PC-3 (cell line): ENCODE results near the gene PRKCQ. TPM values are rescaled to one million over a fixed set of nuclear protein-coding genes. Genes with fewer than 3 reads are reported as not detected.
"Not testable (repeated sequence)": the region's sequence is repeated elsewhere in the genome, so short reads cannot be mapped to it uniquely, and the experiment has no call there.

Experiments
- ATAC-seq: fragments of 200-7000 bp; cut with Tn5 transposase; 2 replicates; pipeline ENCODE4 v1.9.1; 2020; ENCODE audit warnings: mild to moderate bottlenecking, moderate library complexity
- BruUV-seq: library from RNA; stranded (reverse); fragments of 400-500 nt; replicated peaks from 2 replicates; lab custom pipeline; 2021; lab: Mats Ljungman, UMichigan
- CTCF ChIA-PET: fragments of 300-600 bp; sonication (Branson Sonifier 250); formaldehyde crosslinking; loops from one replicate; lab custom pipeline; 2022; ENCODE audit warnings: antibody characterized with exemption; lab: Charles Lee
- POLR2A ChIA-PET: fragments of 300-600 bp; sonication (Branson Sonifier 250); formaldehyde crosslinking; loops from one replicate; lab custom pipeline; 2022; ENCODE audit warnings: antibody characterized with exemption; ENCODE audit not compliant: unreplicated experiment; lab: Charles Lee
- DNase-seq: peaks from one replicate; pipeline ENCODE4 v3.0.0-alpha.2; 2015
- H2AFZ ChIP-seq: fragments of 300-600 bp; sonication (generic); 2 replicates; pipeline ENCODE4 v1.6.0; 2016; ENCODE audit warnings: antibody characterized with exemption, low read length
- H3F3A ChIP-seq: fragments of 300-600 bp; sonication (generic); one replicate; pipeline ENCODE4 v1.6.0; 2017; ENCODE audit warnings: antibody characterized with exemption, low read length, control low read depth, mild to moderate bottlenecking; ENCODE audit not compliant: unreplicated experiment
- H3K27ac ChIP-seq: fragments of 300-600 bp; sonication (generic); 2 replicates; pipeline ENCODE4 v1.5.1; 2016; ENCODE audit warnings: mild to moderate bottlenecking, low read length
- H3K27me3 ChIP-seq: fragments of 300-600 bp; sonication (generic); 2 replicates; pipeline ENCODE4 v1.6.1; 2016; ENCODE audit warnings: low read length, mixed read lengths
- H3K36me3 ChIP-seq: fragments of 300-600 bp; sonication (generic); 2 replicates; pipeline ENCODE4 v1.6.1; 2016; ENCODE audit warnings: low read depth, mixed run types, low read length, mixed read lengths
- H3K4me1 ChIP-seq: fragments of 300-600 bp; sonication (generic); 2 replicates; pipeline ENCODE4 v1.5.1; 2016; ENCODE audit warnings: low read length; ENCODE audit not compliant: insufficient read depth
- H3K4me2 ChIP-seq: fragments of 300-600 bp; sonication (generic); 2 replicates; pipeline ENCODE4 v1.6.0; 2016; ENCODE audit warnings: low read length
- H3K4me3 ChIP-seq: fragments of 300-600 bp; sonication (generic); 2 replicates; pipeline ENCODE4 v1.5.1; 2016; ENCODE audit warnings: mild to moderate bottlenecking, low read length, mixed read lengths
- H3K79me2 ChIP-seq: fragments of 300-600 bp; sonication (generic); 2 replicates; pipeline ENCODE4 v1.6.1; 2017; ENCODE audit warnings: low read length, mixed read lengths
- H3K9ac ChIP-seq: fragments of 300-600 bp; sonication (generic); 2 replicates; pipeline ENCODE4 v1.6.0; 2016; ENCODE audit warnings: mild to moderate bottlenecking, low read length
- H3K9me2 ChIP-seq: fragments of 300-600 bp; sonication (generic); replicated peaks from 2 replicates; pipeline ENCODE4 v1.6.1; 2016; ENCODE audit warnings: mixed run types, low read length, mixed read lengths
- H3K9me3 ChIP-seq: fragments of 300-600 bp; sonication (generic); 2 replicates; pipeline ENCODE4 v1.6.1; 2016; ENCODE audit warnings: low read length, mixed read lengths
- H4K20me1 ChIP-seq: fragments of 300-600 bp; sonication (generic); 2 replicates; pipeline ENCODE4 v1.6.1; 2016; ENCODE audit warnings: low read length, mixed read lengths
- EZH2 ChIP-seq: fragments of 300-600 bp; sonication (generic); IDR thresholded peaks from one replicate; pipeline ENCODE4 v1.6.1; 2017; ENCODE audit warnings: antibody characterized with exemption, mild to moderate bottlenecking, low read length; ENCODE audit not compliant: unreplicated experiment
- EZH2phosphoT487 ChIP-seq: fragments of 300-600 bp; sonication (generic); IDR thresholded peaks from 2 replicates; pipeline ENCODE4 v1.6.1; 2018; ENCODE audit warnings: mild to moderate bottlenecking, antibody characterized with exemption, low read length, borderline replicate concordance
- intact Hi-C: fragments of 100-400 bp; cut with micrococcal nuclease; formaldehyde crosslinking; loops from 2 replicates; pipeline ENCODE4 v1.9.0; 2023
- total RNA-seq: library from RNA; depleted of rRNA; stranded (reverse); fragments of >200 nt; gene quantifications from 2 replicates; pipeline ENCODE4 v1.2.3, GENCODE V29; 2014
- TF ChIP-seq, protein P1 (sequence below): fragments of 300-600 bp; sonication (generic); conservative IDR thresholded peaks from 2 replicates; pipeline ENCODE4 v1.5.1; 2017; ENCODE audit warnings: antibody characterized with exemption, low read depth, mild to moderate bottlenecking, low read length

Gene PRKCQ
- total RNA-seq, 1 experiment from 2014 or later, result not detected

DNA sequence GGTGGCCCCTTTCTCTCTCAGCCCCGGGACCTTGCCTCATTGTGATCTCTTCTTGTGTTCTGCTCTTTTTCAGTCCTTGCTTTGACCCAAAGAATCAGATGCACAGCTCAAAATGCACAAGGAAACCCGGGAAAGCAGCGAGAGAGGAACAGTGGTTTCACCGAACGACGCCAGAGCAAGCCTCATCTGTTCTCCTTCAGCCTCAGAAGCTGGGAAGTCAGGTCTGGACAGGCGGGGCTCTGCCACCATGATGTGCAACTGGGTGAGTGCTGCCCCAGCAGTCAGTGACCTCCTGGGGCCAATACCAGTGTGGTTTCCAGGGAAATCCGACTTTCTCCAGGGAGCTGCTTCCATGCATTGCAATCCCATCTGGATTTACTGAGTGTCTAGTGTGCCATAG, 133.4 kb downstream of the PRKCQ start:
- intact Hi-C loops, result no loop called here
- POLR2A ChIA-PET, result interaction anchor here (0.7 kb wide), 1 partner anchor 829 kb away, joined by 9 read pairs; no protein-coding TSS in a partner anchor

DNA sequence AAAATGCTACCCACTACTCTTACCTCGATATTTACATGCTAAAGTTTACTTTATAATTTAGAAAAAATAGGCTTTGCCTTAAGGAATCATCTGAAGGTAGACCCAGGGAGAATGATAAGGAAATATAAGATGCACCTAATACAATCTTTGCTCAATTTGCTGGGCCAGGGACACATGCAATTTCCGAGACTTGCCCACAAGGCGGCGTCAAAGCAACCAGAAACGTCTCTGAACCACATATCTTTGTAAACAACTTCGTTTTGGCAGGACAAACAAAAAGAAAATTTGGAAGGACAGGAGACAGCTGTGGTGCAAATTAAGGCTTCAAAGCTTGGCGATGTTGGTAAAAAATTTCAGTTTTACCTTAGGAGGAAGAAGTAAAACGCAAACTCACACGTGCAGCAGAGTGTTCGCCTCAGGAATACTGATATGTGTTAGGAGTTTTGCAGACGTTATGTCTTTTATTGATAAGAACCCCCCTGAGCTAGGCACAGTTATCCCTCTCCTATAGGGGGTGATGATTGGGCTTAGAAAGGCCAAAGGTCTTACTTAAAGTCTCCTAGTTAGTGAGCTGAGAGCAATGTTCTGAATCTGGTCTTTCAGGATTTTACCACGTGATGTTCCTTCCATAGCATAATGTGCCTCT, 134.3 kb downstream of the PRKCQ start:
- Histone ChIP-seq H4K20me1 (no peaks in the 10 kb centered on the region), H3K9me2 (no peaks in the 10 kb centered on the region), H3K4me2 (0 out of 2 replicates have a peak overlapping the region, but pooled peaks have one; percentile 26), H3K36me3 (no peaks in the 10 kb centered on the region; the same call in 1 of the 2 replicates), H3K9me3 (no peaks in the 10 kb centered on the region), H3K27ac (no peak overlapping the region), H3K79me2 (no peaks in the 10 kb centered on the region), H3K4me3 (no peak overlapping the region), H2AFZ (0 out of 2 replicates have a peak overlapping the region, but pooled peaks have one; percentile 45), H3K27me3 (peaks cover 33% of the 10 kb centered on the region), H3K4me1 (no peaks in the 10 kb centered on the region), H3F3A (no peaks in the 10 kb centered on the region), H3K9ac (no peak overlapping the region)
- DNase-seq (peak; percentile 36), ATAC-seq (peak; percentile 49; the same call in 1 of the 2 replicates)
- CTCF ChIA-PET, result no interaction called here
- intact Hi-C loops, result no loop called here
- POLR2A ChIA-PET, result no interaction called here
- TF ChIP-seq EZH2phosphoT487, result no peak
- TF ChIP-seq, protein P1, sequence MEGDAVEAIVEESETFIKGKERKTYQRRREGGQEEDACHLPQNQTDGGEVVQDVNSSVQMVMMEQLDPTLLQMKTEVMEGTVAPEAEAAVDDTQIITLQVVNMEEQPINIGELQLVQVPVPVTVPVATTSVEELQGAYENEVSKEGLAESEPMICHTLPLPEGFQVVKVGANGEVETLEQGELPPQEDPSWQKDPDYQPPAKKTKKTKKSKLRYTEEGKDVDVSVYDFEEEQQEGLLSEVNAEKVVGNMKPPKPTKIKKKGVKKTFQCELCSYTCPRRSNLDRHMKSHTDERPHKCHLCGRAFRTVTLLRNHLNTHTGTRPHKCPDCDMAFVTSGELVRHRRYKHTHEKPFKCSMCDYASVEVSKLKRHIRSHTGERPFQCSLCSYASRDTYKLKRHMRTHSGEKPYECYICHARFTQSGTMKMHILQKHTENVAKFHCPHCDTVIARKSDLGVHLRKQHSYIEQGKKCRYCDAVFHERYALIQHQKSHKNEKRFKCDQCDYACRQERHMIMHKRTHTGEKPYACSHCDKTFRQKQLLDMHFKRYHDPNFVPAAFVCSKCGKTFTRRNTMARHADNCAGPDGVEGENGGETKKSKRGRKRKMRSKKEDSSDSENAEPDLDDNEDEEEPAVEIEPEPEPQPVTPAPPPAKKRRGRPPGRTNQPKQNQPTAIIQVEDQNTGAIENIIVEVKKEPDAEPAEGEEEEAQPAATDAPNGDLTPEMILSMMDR, result peak; percentile 63
- no TSS peak for BruUV-seq

More for the DNA sequence above, 133.4 kb downstream of the PRKCQ start:
- BruUV-seq, result no TSS peak
- Histone ChIP-seq H3K9me2 (no peaks in the 10 kb centered on the region), H3K4me2 (no peak overlapping the region), H3F3A (no peaks in the 10 kb centered on the region), H3K36me3 (no peaks in the 10 kb centered on the region; the same call in 1 of the 2 replicates), H3K27me3 (peaks cover 29% of the 10 kb centered on the region), H3K79me2 (no peaks in the 10 kb centered on the region), H3K4me3 (no peak overlapping the region), H3K4me1 (no peaks in the 10 kb centered on the region), H2AFZ (no peak overlapping the region), H3K9me3 (no peaks in the 10 kb centered on the region), H3K9ac (no peak overlapping the region), H3K27ac (no peak overlapping the region), H4K20me1 (no peaks in the 10 kb centered on the region)
- ATAC-seq, result no peak
- TF ChIP-seq EZH2phosphoT487, result no peak
- no peak for TF ChIP-seq EZH2
- TF ChIP-seq, protein P1, result no peak
- CTCF ChIA-PET, result no interaction called here
- no peak for DNase-seq

DNA sequence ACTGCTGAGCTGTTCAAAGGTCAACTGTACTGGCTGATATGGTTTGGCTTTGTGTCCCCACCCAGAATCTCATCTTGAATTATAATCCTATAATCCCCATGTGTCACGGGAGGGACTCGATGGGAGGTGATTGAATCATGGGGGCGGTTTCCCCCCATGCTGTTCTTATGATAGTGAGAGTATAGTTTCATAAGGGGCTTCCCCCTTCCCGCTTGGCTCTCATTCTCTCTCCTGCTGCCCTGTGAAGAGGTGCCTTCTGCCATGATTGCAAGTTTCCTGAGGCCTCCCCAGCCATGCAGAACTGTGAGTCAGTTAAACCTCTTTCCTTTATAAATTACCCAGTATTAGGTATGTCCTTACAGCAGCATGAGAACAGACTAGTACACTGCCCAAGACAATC, 140.2 kb downstream of the PRKCQ start:
- CTCF ChIA-PET, H4K20me1 ChIP-seq, H3K79me2 ChIP-seq, ATAC-seq, H3K9me3 ChIP-seq, BruUV-seq, H3K27ac ChIP-seq, H3K36me3 ChIP-seq, H3F3A ChIP-seq, H3K4me2 ChIP-seq, H3K4me3 ChIP-seq, H3K9ac ChIP-seq, intact Hi-C loops, H3K4me1 ChIP-seq, DNase-seq, H2AFZ ChIP-seq, H3K9me2 ChIP-seq, POLR2A ChIA-PET: not testable (repeated sequence)
- H3K27me3 ChIP-seq, result peaks cover 39% of the 10 kb centered on the region; the same call in 1 of the 2 replicates
